Esophagus squamous epithelium (tissue), 5 donors: Measurements from ENCODE around the gene CHST6. TPM values are rescaled to one million over a fixed set of nuclear protein-coding genes. Genes with fewer than 3 reads are reported as not detected.

ENCODE experiments used
- DNase-seq: peaks from one replicate; lab custom pipeline; 2025; lab: John Stamatoyannopoulos, UW
- H3K27ac ChIP-seq, 4 donors: fragments of 200-600 bp; sonication (generic); one replicate each; pipeline ENCODE4 v1.5.1; 2016 to 2019; ENCODE audit warnings: mild to moderate bottlenecking in 1 of 4
- H3K27me3 ChIP-seq, 4 donors: fragments of 200-600 bp; sonication (generic); 1 replicate in 3 of 4; 2 replicates in 1 of 4; pipeline versions ENCODE4 v1.5.1 to v1.6.0; 2017 to 2021; ENCODE audit warnings: antibody characterized with exemption in 1 of 4
- H3K36me3 ChIP-seq, 3 donors: fragments of 200-600 bp; sonication (generic); one replicate each; pipeline ENCODE4 v1.5.1; 2016 to 2019
- H3K4me1 ChIP-seq, 3 donors: fragments of 200-600 bp; sonication (generic); one replicate each; pipeline ENCODE4 v1.5.1; 2017 to 2019
- H3K4me3 ChIP-seq, 4 donors: fragments of 200-600 bp; sonication (generic); 1 replicate in 3 of 4; 2 replicates in 1 of 4; pipeline ENCODE4 v1.5.1; 2016 to 2019; ENCODE audit warnings: mild to moderate bottlenecking in 2 of 4, moderate library complexity in 1 of 4
- H3K9me3 ChIP-seq, 3 donors: fragments of 200-600 bp; sonication (generic); one replicate each; pipeline ENCODE4 v1.5.1; 2016 to 2019
- POLR2A ChIP-seq, 4 donors: fragments of 450-650 bp; IDR thresholded peaks; one replicate each; pipeline ENCODE4 v1.6.1; 2017; ENCODE audit warnings: antibody characterized with exemption in 4 of 4, mild to moderate bottlenecking in 4 of 4, moderate library complexity in 3 of 4
- WGBS, 2 donors: methylation state at CpG; one replicate each; pipeline ENCODE4 v1.1.5; 2018; 5-methylcytosine and 5-hydroxymethylcytosine counted together
- intact Hi-C: fragments of 100-400 bp; cut with DNase I; formaldehyde crosslinking; loops from one replicate; pipeline ENCODE4 v1.15.0; 2022
- total RNA-seq, 4 donors: library from RNA; depleted of rRNA; stranded (reverse); fragments of >200 nt; gene quantifications; one replicate each; pipeline ENCODE4 v1.1.0, GENCODE V29; 2016
- TF ChIP-seq, protein P1 (sequence below), 6 experiments: fragments of 450-650 bp in 4 of 6; fragments of 200-600 bp in 2 of 6; sonication (generic) in 2 of 6; IDR thresholded peaks; one replicate each; pipeline ENCODE4 v1.5.1; 2016 to 2019; ENCODE audit warnings: antibody characterized with exemption in 6 of 6, mild to moderate bottlenecking in 4 of 6, moderate library complexity in 4 of 6
- donor health status: DM: yes; HTN: yes; CAD: no.

CHST6 gene
- total RNA-seq, 4 donors from 2014 or later = 0.97 to 6.9 (median 4.2) TPM

DNA sequence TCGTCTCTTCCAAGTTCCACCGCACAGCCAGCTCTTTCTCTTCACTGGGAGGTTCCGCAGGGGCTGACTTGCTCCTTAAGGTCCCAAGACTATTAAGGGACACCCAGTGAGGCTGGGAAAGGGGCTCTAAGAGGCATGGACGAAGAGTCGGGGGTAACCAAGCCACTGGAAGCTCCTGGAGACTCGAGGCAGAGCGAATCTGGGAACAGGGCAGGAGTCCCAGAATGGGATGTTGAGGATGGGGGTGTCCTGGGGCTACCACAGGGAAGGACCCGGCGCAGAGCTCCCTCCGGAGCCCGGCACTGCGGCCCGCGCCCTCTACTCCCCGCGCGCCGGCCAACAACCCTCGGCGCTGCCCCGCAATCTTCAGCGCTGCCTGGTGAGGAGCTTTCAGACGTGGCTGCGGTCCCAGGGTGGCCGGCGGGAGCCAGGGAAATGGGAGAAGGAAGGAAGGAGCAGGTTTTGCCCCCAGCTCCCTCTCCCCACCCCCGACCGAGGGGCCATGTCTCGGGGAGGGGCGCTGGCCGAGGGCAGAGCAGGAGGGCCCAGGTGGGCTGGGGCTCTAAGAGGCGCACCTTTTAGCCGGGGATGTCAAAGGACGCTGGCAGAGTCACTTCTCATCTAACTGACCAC, 40.1 kb upstream of the CHST6 start:
- H3K36me3 ChIP-seq = no peaks in the 10 kb centered on the region
- no peak overlapping the region for H3K27ac ChIP-seq
- no peak overlapping the region for H3K4me3 ChIP-seq
- 50 to 90% methylated on average over 4 to 5 of the region's 34 CpGs for WGBS, 2 donors
- no peaks in the 10 kb centered on the region for H3K4me1 ChIP-seq
- intact Hi-C loops = no loop called here
- no peaks in the 10 kb centered on the region for H3K27me3 ChIP-seq
- TF ChIP-seq, protein P1, sequence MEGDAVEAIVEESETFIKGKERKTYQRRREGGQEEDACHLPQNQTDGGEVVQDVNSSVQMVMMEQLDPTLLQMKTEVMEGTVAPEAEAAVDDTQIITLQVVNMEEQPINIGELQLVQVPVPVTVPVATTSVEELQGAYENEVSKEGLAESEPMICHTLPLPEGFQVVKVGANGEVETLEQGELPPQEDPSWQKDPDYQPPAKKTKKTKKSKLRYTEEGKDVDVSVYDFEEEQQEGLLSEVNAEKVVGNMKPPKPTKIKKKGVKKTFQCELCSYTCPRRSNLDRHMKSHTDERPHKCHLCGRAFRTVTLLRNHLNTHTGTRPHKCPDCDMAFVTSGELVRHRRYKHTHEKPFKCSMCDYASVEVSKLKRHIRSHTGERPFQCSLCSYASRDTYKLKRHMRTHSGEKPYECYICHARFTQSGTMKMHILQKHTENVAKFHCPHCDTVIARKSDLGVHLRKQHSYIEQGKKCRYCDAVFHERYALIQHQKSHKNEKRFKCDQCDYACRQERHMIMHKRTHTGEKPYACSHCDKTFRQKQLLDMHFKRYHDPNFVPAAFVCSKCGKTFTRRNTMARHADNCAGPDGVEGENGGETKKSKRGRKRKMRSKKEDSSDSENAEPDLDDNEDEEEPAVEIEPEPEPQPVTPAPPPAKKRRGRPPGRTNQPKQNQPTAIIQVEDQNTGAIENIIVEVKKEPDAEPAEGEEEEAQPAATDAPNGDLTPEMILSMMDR (IDR thresholded peaks at IDR 0.05) = no peak
- TF ChIP-seq POLR2A (IDR thresholded peaks at IDR 0.05) = no peak
- no peaks in the 10 kb centered on the region for H3K9me3 ChIP-seq
- no peak for DNase-seq

DNA sequence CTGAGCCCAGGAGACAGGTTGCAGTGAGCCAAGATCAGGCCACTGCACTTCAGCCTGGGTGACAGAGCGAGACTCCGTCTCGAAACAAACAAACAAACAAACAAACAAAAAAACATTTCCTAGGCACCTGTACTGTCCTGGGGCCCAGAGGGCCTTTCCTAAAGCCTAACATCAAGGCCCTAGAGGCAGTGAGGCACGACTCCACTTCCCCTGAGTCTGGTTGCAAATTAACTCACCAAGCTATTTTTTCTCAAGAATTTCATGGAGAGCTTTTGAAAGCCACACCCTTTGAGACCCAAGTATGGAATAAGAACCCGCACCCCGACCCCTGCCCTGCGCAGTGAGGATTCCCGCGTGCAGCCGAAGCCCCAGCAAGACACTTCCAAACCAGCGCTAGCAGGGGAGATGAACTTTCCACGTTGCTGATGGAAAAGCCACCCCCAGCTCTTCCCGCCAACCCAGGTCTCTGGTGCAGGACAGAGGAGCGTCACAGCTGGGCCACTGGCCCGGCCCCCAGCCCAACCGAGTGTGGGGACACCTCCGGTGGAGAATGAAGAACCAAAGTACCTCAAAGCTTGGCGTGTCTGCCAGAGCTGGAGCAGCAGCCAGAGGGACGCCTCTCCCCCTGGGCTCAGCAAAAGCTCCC, 39.4 kb upstream of the CHST6 start:
- Histone ChIP-seq H3K9me3 (no peaks in the 10 kb centered on the region), H3K4me3 (no peak overlapping the region), H3K27ac (no peak overlapping the region), H3K36me3 (no peaks in the 10 kb centered on the region), H3K4me1 (no peaks in the 10 kb centered on the region), H3K27me3 (no peaks in the 10 kb centered on the region)
- intact Hi-C loops = no loop called here
- no peak for TF ChIP-seq POLR2A (IDR thresholded peaks at IDR 0.05)
- TF ChIP-seq, protein P1 (IDR thresholded peaks at IDR 0.05) = no peak
- WGBS, 2 donors = 78 to 84% methylated on average over 4 to 11 of the region's 19 CpGs
- DNase-seq = no peak

DNA sequence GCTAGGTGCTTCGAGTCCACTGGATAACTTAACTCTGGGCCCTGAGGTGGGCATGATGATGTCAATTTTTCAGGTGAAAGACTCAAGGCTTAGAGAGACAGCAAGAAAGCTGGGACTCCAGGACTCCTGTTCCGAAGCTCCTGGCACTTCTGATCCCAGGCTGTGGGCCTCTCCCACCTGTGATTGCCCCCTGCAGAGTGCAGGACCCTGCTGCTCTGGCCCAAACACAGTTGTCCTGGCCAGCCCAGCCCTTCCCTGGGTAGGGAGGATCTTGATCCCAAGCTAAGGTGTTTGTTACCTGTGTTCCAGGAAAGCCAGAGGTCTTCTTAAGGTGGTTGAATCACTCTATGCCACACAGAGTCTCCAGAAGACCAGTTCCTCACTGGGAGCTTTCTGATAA, 37.5 kb upstream of the CHST6 start:
- no peaks in the 10 kb centered on the region for H3K4me1 ChIP-seq
- intact Hi-C loops = no loop called here
- H3K4me3 ChIP-seq = no peak overlapping the region
- H3K27ac ChIP-seq = no peak overlapping the region
- H3K9me3 ChIP-seq = no peaks in the 10 kb centered on the region
- TF ChIP-seq, protein P1 (IDR thresholded peaks at IDR 0.05) = no peak
- no peak for TF ChIP-seq POLR2A (IDR thresholded peaks at IDR 0.05)
- WGBS, 2 donors = 88% methylated on average over 1 of the region's 2 CpGs; no CpG with 5 or more reads in 1 of the 2 donors
- no peak for DNase-seq
- H3K36me3 ChIP-seq = no peaks in the 10 kb centered on the region
- H3K27me3 ChIP-seq = no peaks in the 10 kb centered on the region

DNA sequence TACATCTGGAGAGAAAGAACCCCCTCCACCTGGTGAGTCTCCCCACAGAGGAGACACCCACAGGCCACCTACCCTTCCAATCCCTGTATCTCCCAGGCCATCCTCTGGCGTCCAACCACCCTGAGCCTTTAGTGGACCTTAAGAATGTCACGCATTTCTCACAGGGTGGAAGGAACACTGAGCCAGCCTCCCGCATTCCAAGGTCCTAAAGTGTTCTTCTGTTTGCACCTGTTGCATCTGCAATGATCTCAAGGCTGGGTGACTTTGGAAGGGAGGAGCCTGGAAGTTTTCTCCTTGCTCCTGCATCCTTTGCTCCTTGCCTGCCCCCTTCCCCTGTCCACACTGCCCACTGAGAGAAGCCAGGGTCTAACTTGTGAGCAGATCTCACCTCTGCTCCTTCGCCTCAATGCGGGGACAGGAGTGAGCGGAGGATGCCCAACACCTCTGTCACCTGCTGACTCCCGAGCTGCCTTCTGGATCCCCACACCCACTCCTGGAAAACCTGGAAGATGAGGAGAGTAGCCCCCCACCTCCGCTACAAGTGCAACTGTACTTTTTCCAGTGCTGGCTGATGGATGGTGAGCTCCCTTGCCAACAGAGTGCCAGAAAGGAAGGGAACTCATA, 37.0 kb upstream of the CHST6 start:
- no peak for TF ChIP-seq POLR2A (IDR thresholded peaks at IDR 0.05)
- TF ChIP-seq, protein P1 (IDR thresholded peaks at IDR 0.05) = no peak
- no peak for DNase-seq
- H3K27ac ChIP-seq = no peak overlapping the region
- no peaks in the 10 kb centered on the region for H3K4me1 ChIP-seq
- no peaks in the 10 kb centered on the region for H3K36me3 ChIP-seq
- intact Hi-C loops = no loop called here
- 84 to 88% methylated on average over 5 to 8 of the region's 8 CpGs for WGBS, 2 donors
- H3K27me3 ChIP-seq = no peaks in the 10 kb centered on the region
- H3K4me3 ChIP-seq = no peak overlapping the region
- H3K9me3 ChIP-seq = no peaks in the 10 kb centered on the region

DNA sequence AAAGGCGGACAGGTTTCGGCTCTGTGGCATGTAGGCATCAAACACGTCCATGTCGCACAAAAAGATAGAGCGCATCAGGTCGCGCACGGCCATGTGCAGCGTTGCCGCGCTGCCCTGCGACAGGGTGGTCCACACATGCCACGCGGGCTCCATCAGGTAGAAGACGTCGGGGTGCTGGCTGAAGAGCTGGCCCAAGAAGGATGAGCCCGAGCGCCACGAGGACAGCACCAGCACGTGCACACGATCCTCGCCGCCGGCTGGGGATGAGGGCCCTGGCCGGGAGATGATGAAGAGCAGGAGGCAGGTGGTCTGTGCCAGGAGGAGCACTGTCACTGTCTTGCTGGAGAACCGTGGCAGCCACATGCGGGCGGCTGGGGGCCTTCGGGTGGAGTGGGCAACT, 34.7 kb upstream of the CHST6 start:
- intact Hi-C loops = no loop called here
- no peak overlapping the region for H3K27ac ChIP-seq
- H3K27me3 ChIP-seq = no peaks in the 10 kb centered on the region
- no peak overlapping the region for H3K4me3 ChIP-seq
- H3K36me3 ChIP-seq = no peaks in the 10 kb centered on the region
- H3K4me1 ChIP-seq = no peaks in the 10 kb centered on the region
- TF ChIP-seq, protein P1 (IDR thresholded peaks at IDR 0.05) = no peak
- TF ChIP-seq POLR2A (IDR thresholded peaks at IDR 0.05) = no peak
- H3K9me3 ChIP-seq = no peaks in the 10 kb centered on the region
- 90 to 95% methylated on average over 4 to 10 of the region's 29 CpGs for WGBS, 2 donors
- no peak for DNase-seq
